Astrocyte (in vitro differentiated cells and primary cell): ENCODE results near the gene RNF146. TPM values are rescaled to one million over a fixed set of nuclear protein-coding genes. Genes with fewer than 3 reads are reported as not detected.
"Not testable (repeated sequence)": the region's sequence is repeated elsewhere in the genome, so short reads cannot be mapped to it uniquely, and the experiment has no call there.

Source experiments
- DNase-seq: peaks from one replicate; pipeline ENCODE4 v3.0.0-alpha.2; 2010; ENCODE audit warnings: low read depth
- FAIRE-seq: peaks from 2 replicates; lab custom pipeline; 2011; peaks lifted over from hg19 to GRCh38; lab: Jason Lieb, UNC
- H2AFZ ChIP-seq: 2 replicates; pipeline ENCODE4 v1.6.0; 2012; ENCODE audit warnings: low read depth, low read length, inconsistent platforms
- H3K27ac ChIP-seq: 2 replicates; pipeline ENCODE4 v1.5.1; 2011; ENCODE audit warnings: low read depth, low read length, inconsistent platforms
- H3K27me3 ChIP-seq: 2 replicates; pipeline ENCODE4 v1.6.0; 2011; ENCODE audit warnings: low read length, inconsistent platforms; ENCODE audit not compliant: insufficient read depth
- H3K36me3 ChIP-seq: 2 replicates; pipeline ENCODE4 v1.5.1; 2011; ENCODE audit warnings: low read length, inconsistent platforms; ENCODE audit not compliant: insufficient read depth
- H3K4me1 ChIP-seq: 2 replicates; pipeline ENCODE4 v1.5.1; 2011; ENCODE audit warnings: low read length, inconsistent platforms; ENCODE audit not compliant: insufficient read depth
- H3K4me2 ChIP-seq: 2 replicates; pipeline ENCODE4 v1.6.0; 2012; ENCODE audit warnings: low read length, inconsistent platforms
- H3K4me3 ChIP-seq: 2 replicates; pipeline ENCODE4 v1.5.1; 2011; ENCODE audit warnings: low read depth, mild to moderate bottlenecking, low read length, inconsistent platforms; ENCODE audit not compliant: insufficient read depth
- H3K79me2 ChIP-seq: 2 replicates; pipeline ENCODE4 v1.6.0; 2012; ENCODE audit warnings: mild to moderate bottlenecking, low read length, inconsistent platforms; ENCODE audit not compliant: insufficient read depth
- H3K9ac ChIP-seq: 2 replicates; pipeline ENCODE4 v1.6.0; 2012; ENCODE audit warnings: mild to moderate bottlenecking, low read length, inconsistent platforms
- H3K9me3 ChIP-seq: 2 replicates; pipeline ENCODE4 v1.5.1; 2012; ENCODE audit warnings: low read depth, mild to moderate bottlenecking, low read length, inconsistent platforms; ENCODE audit not compliant: insufficient read depth
- H4K20me1 ChIP-seq: 2 replicates; pipeline ENCODE4 v1.6.0; 2012; ENCODE audit warnings: low read length, inconsistent platforms; ENCODE audit not compliant: insufficient read depth
- H3K27ac Mint-ChIP-seq: one replicate; pipeline ENCODE4 v1.8.0; 2021; ENCODE audit warnings: mild to moderate bottlenecking, mixed read lengths; ENCODE audit not compliant: unreplicated experiment
- H3K27me3 Mint-ChIP-seq: one replicate; pipeline ENCODE4 v1.8.0; 2021; ENCODE audit warnings: low read depth, mixed read lengths; ENCODE audit not compliant: unreplicated experiment
- H3K36me3 Mint-ChIP-seq: one replicate; pipeline ENCODE4 v1.8.0; 2021; ENCODE audit warnings: low read depth, mixed read lengths; ENCODE audit not compliant: unreplicated experiment
- H3K4me1 Mint-ChIP-seq: one replicate; pipeline ENCODE4 v1.8.0; 2021; ENCODE audit warnings: low read depth, mixed read lengths; ENCODE audit not compliant: unreplicated experiment
- H3K4me3 Mint-ChIP-seq: one replicate; pipeline ENCODE4 v1.8.0; 2021; ENCODE audit warnings: mild to moderate bottlenecking, moderate library complexity, mixed read lengths; ENCODE audit not compliant: unreplicated experiment
- H3K9me3 Mint-ChIP-seq: one replicate; pipeline ENCODE4 v1.8.0; 2021; ENCODE audit warnings: mild to moderate bottlenecking, mixed read lengths; ENCODE audit not compliant: unreplicated experiment
- EZH2 ChIP-seq: IDR thresholded peaks from 2 replicates; pipeline ENCODE4 v1.6.1; 2012; ENCODE audit warnings: mild to moderate bottlenecking, low read length, inconsistent platforms; ENCODE audit not compliant: insufficient read depth
- total RNA-seq: library from RNA; stranded (reverse); gene quantifications from 2 replicates; pipeline ENCODE4 v1.2.1, GENCODE V29; 2021
- TF ChIP-seq, protein P1 (sequence below): IDR thresholded peaks from 2 replicates; pipeline ENCODE4 v1.5.1; 2011; ENCODE audit warnings: low read depth, mild to moderate bottlenecking, inconsistent platforms, low read length, moderate library complexity; ENCODE audit not compliant: insufficient read depth

RNF146 gene
- total RNA-seq, 1 donor from 2014 or later: 41.4 TPM

DNA sequence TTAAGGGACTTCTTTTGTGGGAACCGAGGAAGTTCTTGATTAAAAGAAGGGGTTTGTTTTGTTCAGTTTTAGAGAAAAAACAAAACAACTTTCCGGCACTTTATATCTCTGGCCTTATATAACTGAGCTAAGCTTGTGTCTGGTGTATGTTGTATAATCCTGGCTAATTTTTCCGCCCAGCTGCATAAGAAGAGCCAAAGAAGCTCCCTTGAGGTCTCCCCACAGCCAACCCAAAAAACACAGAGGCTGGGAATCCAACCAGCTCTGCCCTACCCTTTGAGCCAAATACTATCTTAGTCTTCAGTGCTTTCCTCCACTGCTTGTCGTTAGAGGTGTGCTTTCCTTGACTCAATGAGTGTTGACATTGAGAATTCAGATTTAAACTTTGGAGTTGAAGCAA is 45.5 kb upstream of the RNF146 start:
- Histone ChIP-seq H3K27me3 (no peaks in the 10 kb centered on the region), H2AFZ (no peak overlapping the region), H4K20me1 (no peaks in the 10 kb centered on the region), H3K27ac (no peak overlapping the region), H3K79me2 (no peaks in the 10 kb centered on the region), H3K9ac (no peak overlapping the region), H3K4me2 (no peak overlapping the region), H3K4me1 (no peaks in the 10 kb centered on the region), H3K9me3 (no peaks in the 10 kb centered on the region), H3K4me3 (no peak overlapping the region), H3K36me3 (no peaks in the 10 kb centered on the region)
- Mint-ChIP-seq H3K4me1 (no peaks in the 10 kb centered on the region), H3K4me3 (no peak overlapping the region), H3K9me3 (no peaks in the 10 kb centered on the region), H3K27me3 (peaks cover 4% of the 10 kb centered on the region), H3K36me3 (no peaks in the 10 kb centered on the region), H3K27ac (no peak overlapping the region)
- TF ChIP-seq, protein P1, sequence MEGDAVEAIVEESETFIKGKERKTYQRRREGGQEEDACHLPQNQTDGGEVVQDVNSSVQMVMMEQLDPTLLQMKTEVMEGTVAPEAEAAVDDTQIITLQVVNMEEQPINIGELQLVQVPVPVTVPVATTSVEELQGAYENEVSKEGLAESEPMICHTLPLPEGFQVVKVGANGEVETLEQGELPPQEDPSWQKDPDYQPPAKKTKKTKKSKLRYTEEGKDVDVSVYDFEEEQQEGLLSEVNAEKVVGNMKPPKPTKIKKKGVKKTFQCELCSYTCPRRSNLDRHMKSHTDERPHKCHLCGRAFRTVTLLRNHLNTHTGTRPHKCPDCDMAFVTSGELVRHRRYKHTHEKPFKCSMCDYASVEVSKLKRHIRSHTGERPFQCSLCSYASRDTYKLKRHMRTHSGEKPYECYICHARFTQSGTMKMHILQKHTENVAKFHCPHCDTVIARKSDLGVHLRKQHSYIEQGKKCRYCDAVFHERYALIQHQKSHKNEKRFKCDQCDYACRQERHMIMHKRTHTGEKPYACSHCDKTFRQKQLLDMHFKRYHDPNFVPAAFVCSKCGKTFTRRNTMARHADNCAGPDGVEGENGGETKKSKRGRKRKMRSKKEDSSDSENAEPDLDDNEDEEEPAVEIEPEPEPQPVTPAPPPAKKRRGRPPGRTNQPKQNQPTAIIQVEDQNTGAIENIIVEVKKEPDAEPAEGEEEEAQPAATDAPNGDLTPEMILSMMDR: no peak
- TF ChIP-seq EZH2: no peak
- FAIRE-seq (no peak), DNase-seq (no peak)

- Histone ChIP-seq H2AFZ (no peak overlapping the region), H3K27ac (no peak overlapping the region), H3K4me3 (no peak overlapping the region), H3K27me3 (no peaks in the 10 kb centered on the region), H3K9me3 (no peaks in the 10 kb centered on the region), H3K4me2 (no peak overlapping the region), H3K79me2 (no peaks in the 10 kb centered on the region), H4K20me1 (no peaks in the 10 kb centered on the region), H3K9ac (no peak overlapping the region), H3K36me3 (no peaks in the 10 kb centered on the region), H3K4me1 (no peaks in the 10 kb centered on the region)
- no peak overlapping the region for H3K27ac Mint-ChIP-seq
- TF ChIP-seq, protein P1: no peak
- TF ChIP-seq EZH2: no peak
- no peaks in the 10 kb centered on the region for H3K36me3 Mint-ChIP-seq
- no peaks in the 10 kb centered on the region for H3K9me3 Mint-ChIP-seq
- H3K27me3 Mint-ChIP-seq: peaks cover 4% of the 10 kb centered on the region
- FAIRE-seq (no peak), DNase-seq (no peak)
- H3K4me3 Mint-ChIP-seq: no peak overlapping the region
- H3K4me1 Mint-ChIP-seq: no peaks in the 10 kb centered on the region
These were observed 44.2 kb upstream of the RNF146 start for GRCh38 chr6:127222418-127222817.

DNA sequence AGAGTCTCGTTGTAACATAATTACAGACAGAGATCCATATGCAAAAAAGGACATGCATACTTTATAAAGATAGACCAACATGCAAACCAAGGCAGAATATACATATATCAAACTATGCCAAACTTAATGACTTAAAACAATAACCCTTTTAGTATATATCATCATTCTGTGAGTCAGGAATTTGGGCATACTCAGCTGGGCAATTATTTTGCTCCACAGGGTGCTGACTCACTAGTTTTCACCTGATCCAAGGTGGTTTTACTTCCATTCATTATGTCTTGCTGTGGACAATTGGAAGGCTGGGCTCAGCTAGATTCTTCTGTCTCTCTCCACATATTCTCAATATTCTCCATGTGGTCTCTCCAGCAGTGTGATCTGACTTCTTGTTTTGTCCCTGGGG is 41.2 kb upstream of the RNF146 start:
- no peak overlapping the region for H2AFZ ChIP-seq
- no peak overlapping the region for H3K4me3 ChIP-seq
- DNase-seq (no peak), FAIRE-seq (no peak)
- H3K36me3 Mint-ChIP-seq: no peaks in the 10 kb centered on the region
- H3K27me3 Mint-ChIP-seq: peaks cover 4% of the 10 kb centered on the region
- no peaks in the 10 kb centered on the region for H3K9me3 ChIP-seq
- TF ChIP-seq EZH2: no peak
- TF ChIP-seq, protein P1: no peak
- H3K27ac Mint-ChIP-seq: no peak overlapping the region
- H3K4me1 Mint-ChIP-seq: no peaks in the 10 kb centered on the region
- no peak overlapping the region for H3K9ac ChIP-seq
- no peak overlapping the region for H3K27ac ChIP-seq
- H3K36me3 ChIP-seq: no peaks in the 10 kb centered on the region
- no peaks in the 10 kb centered on the region for H4K20me1 ChIP-seq
- no peak overlapping the region for H3K4me2 ChIP-seq
- no peaks in the 10 kb centered on the region for H3K4me1 ChIP-seq
- H3K27me3 ChIP-seq: no peaks in the 10 kb centered on the region
- H3K4me3 Mint-ChIP-seq: no peak overlapping the region
- H3K79me2 ChIP-seq: no peaks in the 10 kb centered on the region
- H3K9me3 Mint-ChIP-seq: no peaks in the 10 kb centered on the region

DNA sequence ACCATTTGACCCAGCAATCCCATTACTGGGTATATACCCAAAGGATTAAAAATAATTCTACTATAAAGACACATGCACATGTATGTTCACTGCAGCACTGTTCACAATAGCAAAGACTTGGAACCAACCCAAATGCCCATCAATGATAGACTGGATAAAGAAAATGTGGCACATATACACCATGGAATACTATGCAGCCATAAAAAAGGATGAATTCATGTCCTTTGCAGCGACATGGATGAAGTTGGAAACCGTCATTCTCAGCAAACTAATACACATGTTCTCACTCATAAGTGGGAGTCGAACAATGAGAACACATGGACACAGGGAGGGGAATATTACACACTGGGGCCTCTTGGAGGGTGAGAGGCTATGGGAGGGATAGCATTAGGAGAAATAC is 32.8 kb upstream of the RNF146 start:
- not testable (repeated sequence) for FAIRE-seq, H3K9me3 Mint-ChIP-seq, H3K27me3 ChIP-seq, H3K4me2 ChIP-seq, H3K27me3 Mint-ChIP-seq, H3K79me2 ChIP-seq, DNase-seq, H3K36me3 ChIP-seq, H3K27ac Mint-ChIP-seq, H3K4me1 ChIP-seq, H3K36me3 Mint-ChIP-seq, H3K4me3 Mint-ChIP-seq, H3K9me3 ChIP-seq, H3K9ac ChIP-seq, H2AFZ ChIP-seq, H3K4me3 ChIP-seq, H3K4me1 Mint-ChIP-seq, H3K27ac ChIP-seq, H4K20me1 ChIP-seq
